GM12872 (cell line): Measurements from ENCODE around the gene KCTD14.

Experiments
- TF ChIP-seq, protein P1 (sequence below): IDR thresholded peaks from 3 replicates; pipeline ENCODE4 v1.5.1; 2011; ENCODE audit warnings: low read depth, mild to moderate bottlenecking, low read length, moderate library complexity; ENCODE audit not compliant: insufficient read depth

The KCTD14 gene

DNA sequence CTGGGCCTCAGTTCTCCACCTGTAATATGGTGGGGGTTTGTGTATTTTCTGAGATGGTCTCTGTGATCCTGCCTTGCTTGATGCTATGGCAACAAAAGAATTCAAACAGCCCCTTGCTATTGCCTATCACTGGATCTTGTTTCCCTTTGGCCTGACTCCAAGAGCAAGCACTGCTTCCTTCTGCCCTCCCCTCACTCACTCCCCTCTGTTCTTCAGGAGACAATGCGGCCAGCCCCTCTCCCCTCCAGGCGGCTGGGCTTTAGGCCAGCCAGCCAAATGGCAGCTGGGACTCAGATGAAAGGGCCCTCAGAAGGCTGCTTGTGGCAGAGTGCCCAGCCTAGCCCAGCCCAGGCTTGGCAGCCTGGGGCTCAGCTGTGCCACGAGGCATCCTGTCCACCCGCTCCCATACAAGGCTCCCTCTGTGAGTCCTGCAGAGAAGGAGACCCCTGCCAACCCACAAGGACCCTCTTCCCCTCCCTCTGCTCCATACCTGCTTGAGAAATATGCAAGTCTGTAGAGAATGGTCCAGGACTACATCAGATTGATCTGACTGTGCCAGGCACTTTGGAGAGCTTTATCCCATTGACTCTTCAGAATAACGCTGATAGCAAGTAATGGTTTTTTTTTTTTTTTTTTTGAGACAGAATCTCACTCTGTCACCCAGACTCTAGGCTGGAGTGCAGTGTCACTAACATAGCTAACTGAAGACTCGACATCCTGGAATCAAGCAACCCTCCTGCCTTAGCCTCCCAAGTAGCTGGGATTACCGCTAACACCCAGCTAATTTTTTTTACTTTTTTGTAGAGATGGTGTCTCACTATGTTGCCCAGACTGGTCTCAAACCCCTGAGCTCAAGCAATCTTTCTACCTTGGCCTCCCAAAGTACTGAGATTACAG is 7.6 kb upstream of the KCTD14 start:
- TF ChIP-seq, protein P1, sequence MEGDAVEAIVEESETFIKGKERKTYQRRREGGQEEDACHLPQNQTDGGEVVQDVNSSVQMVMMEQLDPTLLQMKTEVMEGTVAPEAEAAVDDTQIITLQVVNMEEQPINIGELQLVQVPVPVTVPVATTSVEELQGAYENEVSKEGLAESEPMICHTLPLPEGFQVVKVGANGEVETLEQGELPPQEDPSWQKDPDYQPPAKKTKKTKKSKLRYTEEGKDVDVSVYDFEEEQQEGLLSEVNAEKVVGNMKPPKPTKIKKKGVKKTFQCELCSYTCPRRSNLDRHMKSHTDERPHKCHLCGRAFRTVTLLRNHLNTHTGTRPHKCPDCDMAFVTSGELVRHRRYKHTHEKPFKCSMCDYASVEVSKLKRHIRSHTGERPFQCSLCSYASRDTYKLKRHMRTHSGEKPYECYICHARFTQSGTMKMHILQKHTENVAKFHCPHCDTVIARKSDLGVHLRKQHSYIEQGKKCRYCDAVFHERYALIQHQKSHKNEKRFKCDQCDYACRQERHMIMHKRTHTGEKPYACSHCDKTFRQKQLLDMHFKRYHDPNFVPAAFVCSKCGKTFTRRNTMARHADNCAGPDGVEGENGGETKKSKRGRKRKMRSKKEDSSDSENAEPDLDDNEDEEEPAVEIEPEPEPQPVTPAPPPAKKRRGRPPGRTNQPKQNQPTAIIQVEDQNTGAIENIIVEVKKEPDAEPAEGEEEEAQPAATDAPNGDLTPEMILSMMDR = no peak

DNA sequence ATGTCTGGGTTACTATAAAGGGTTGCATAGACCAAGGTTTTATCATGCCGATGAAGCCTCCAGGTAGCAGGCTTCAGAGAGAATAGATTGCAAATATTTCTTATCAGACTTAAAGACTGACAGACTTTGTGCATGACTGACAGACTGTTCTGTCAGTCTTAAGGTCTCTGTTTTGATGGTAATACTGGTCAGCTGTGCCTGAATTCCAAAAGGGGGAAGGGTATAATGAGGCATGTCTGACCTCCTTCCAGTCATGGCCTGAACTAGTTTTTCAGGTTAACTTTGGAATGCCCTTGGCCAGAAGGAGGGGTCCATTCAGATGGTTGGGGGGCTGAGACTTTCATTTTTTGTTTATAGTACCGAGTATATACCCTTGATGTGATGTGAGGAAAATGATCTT is 4.7 kb upstream of the KCTD14 start:
- TF ChIP-seq, protein P1 = no peak

DNA sequence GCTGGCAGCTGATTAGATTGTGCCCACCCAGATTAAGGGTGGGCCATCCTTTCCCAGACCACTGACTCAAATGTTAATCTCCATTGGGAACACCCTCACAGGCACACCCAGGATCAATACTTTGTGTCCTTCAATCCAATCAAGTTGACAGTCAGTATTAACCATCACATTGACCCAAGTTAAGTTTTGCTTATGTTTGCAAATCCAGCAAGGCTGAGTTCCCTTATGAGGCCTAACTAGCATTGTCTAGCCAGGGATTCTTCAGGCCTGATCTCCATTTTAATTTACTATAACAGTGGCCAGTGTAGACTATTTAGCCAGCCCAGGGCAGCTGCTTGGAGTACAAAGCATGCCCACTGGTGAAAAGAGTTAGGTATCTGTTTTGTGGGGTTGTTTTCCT is 2.3 kb upstream of the KCTD14 start:
- TF ChIP-seq, protein P1 = no peak

DNA sequence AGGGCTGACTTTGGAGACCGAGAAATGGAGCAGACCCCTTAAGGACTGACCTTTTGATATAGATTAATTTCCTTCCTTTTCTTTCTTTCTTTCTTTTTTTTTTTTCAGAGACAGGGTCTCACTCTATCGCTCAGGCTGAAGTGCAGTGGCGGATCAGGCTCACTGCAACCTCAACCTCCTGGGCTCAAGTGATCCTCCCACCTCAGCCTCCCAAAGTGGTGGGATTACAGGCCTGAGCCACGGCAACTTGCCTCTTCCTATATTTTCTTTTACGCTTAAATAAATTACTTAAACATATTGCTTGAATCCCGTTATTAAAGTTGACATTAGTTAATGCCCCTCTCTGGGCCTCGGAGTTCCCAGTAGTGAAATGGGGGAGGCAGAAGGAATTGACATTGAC is 350 bp upstream of the KCTD14 start:
- TF ChIP-seq, protein P1 = no peak

DNA sequence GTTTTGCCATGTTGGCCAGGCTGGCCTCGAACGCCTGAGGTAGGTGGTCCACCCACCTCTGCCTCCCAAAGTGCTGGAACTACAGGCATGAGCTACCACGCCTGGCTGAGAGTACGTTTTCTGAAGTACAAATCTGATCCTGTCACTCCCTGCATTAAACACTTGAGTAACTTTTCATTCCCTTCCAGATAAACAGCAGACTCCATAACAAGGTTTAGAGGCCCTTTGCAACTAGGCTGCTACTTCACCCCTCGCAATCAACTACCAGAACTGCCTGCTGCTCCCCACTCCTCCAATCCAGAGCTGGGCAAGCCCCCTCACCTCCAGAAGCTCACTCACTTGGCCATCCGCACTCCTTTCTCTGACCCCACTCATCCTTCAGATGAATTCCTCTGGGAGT is 1.5 kb downstream of the KCTD14 start:
- TF ChIP-seq, protein P1 = no peak

DNA sequence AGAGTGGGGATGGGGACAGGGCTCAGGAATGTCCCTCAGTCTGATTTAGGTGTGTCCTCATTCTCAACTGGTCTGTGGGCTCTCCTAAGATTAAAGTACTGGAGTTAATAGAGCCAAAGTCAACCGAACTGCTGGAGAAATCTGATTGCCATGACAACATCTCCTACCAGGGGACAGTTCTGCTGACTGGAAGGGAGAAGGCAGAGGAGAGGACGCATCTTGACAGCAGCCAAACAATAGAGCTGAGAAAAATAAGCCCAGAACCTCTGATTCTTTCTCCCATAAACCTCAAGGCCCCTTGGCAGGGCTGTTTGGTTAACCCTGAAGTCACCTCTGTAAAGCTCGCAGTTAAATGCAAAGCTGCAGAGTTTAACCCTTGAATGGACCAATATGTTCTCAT is 2.8 kb downstream of the KCTD14 start:
- TF ChIP-seq, protein P1 = no peak

DNA sequence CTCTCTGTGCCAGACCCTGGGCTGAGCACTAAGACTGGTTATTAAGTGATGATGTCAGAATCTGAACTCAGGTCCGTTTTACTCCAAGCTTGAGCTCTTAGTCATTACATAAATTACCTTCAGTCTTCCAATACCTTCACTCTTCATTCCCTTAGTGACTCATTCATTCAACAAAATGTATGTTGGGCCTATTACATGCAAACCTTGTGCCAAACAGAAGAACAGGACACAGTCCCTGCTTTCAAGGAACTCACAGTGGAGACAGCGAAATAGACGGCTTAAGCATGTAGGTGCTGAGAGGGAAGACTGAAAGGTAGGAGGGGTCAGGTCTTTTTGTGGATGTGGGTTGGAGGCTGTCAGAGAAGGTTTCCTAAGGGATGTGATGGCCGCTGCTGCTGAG is 3.3 kb downstream of the KCTD14 start:
- TF ChIP-seq, protein P1 = no peak
